Panc1 (cell line): Measurements from ENCODE around the gene ARPC2. TPM values are rescaled to one million over a fixed set of nuclear protein-coding genes. Genes with fewer than 3 reads are reported as not detected.

Experiments
- ATAC-seq: fragments of 200-7000 bp; cut with Tn5 transposase; 2 replicates; pipeline ENCODE4 v1.9.1; 2020; ENCODE audit warnings: mild to moderate bottlenecking, moderate library complexity
- BruUV-seq: library from RNA; stranded (reverse); fragments of 400-500 nt; replicated peaks from 2 replicates; lab custom pipeline; 2021; lab: Mats Ljungman, UMichigan
- CTCF ChIA-PET: fragments of 300-600 bp; sonication (Branson Sonifier 250); formaldehyde crosslinking; loops from one replicate; lab custom pipeline; 2022; ENCODE audit warnings: antibody characterized with exemption; lab: Charles Lee
- POLR2A ChIA-PET: fragments of 300-600 bp; sonication (Branson Sonifier 250); formaldehyde crosslinking; loops from one replicate; lab custom pipeline; 2022; ENCODE audit warnings: antibody characterized with exemption; lab: Charles Lee
- DNase-seq: peaks from one replicate; pipeline ENCODE4 v3.0.0-alpha.2; 2010; ENCODE audit warnings: low read depth, low spot score
- H3K27ac ChIP-seq: 2 replicates; pipeline ENCODE4 v1.5.1; 2011; ENCODE audit warnings: mild to moderate bottlenecking, low read length, inconsistent platforms
- H3K27me3 ChIP-seq: fragments of 200-500 bp; sonication (Bioruptor generic); 2 replicates; pipeline ENCODE4 v1.6.0; 2014; ENCODE audit warnings: low read length, inconsistent platforms; ENCODE audit not compliant: control insufficient read depth, insufficient read depth
- H3K36me3 ChIP-seq: fragments of 200-500 bp; sonication (Bioruptor generic); 2 replicates; pipeline ENCODE4 v1.5.1; 2014; ENCODE audit warnings: inconsistent platforms, mild to moderate bottlenecking, low read length, moderate library complexity; ENCODE audit not compliant: control insufficient read depth, insufficient read depth
- H3K4me1 ChIP-seq: 2 replicates; pipeline ENCODE4 v1.5.1; 2011; ENCODE audit warnings: inconsistent platforms, mild to moderate bottlenecking, low read length, moderate library complexity; ENCODE audit not compliant: control insufficient read depth, insufficient read depth
- H3K4me3 ChIP-seq, 2 experiments: 2 replicates each; pipeline ENCODE4 v1.5.1; 2011 to 2012; ENCODE audit warnings: low read depth in 2 of 2, low read length in 2 of 2, mild to moderate bottlenecking in 2 of 2, inconsistent platforms in 1 of 2, moderate library complexity in 1 of 2
- H3K9me3 ChIP-seq: fragments of 200-500 bp; sonication (Bioruptor generic); 2 replicates; pipeline ENCODE4 v1.5.1; 2014; ENCODE audit warnings: low read depth, mild to moderate bottlenecking, inconsistent platforms, low read length, moderate library complexity; ENCODE audit not compliant: control insufficient read depth, insufficient read depth
- CTCF ChIP-seq: fragments of 450-650 bp; IDR thresholded peaks from 2 replicates; pipeline ENCODE4 v1.5.1; 2017; ENCODE audit warnings: mild to moderate bottlenecking
- POLR2AphosphoS5 ChIP-seq: IDR thresholded peaks from 2 replicates; pipeline ENCODE4 v1.6.1; 2012; ENCODE audit warnings: mild to moderate bottlenecking, low read depth, low read length, moderate library complexity
- REST ChIP-seq, 2 experiments: IDR thresholded peaks; 2 replicates each; pipeline ENCODE4 v1.6.1; 2011 to 2012; ENCODE audit warnings: low read depth in 2 of 2, control low read depth in 1 of 2, low read length in 1 of 2, mild to moderate bottlenecking in 1 of 2, moderate library complexity in 1 of 2; ENCODE audit not compliant: insufficient read depth in 1 of 2
- SIN3A ChIP-seq: IDR thresholded peaks from 2 replicates; pipeline ENCODE4 v1.6.1; 2012; ENCODE audit warnings: low read depth, mild to moderate bottlenecking, low read length, moderate library complexity, borderline replicate concordance; ENCODE audit not compliant: insufficient read depth
- TCF7L2 ChIP-seq: IDR thresholded peaks from 2 replicates; pipeline ENCODE4 v1.6.1; 2011; ENCODE audit warnings: mild to moderate bottlenecking, low read depth, low read length, inconsistent platforms
- in situ Hi-C: cut with HindIII; loops from 2 replicates; pipeline ENCODE4 v1.10.0; 2016; ENCODE audit warnings: low sequenced_read_pairs, low pct_unique_long_range_greater_than_20kb
- intact Hi-C: fragments of 100-400 bp; cut with micrococcal nuclease; formaldehyde crosslinking; loops from one replicate; pipeline ENCODE4 v1.10.0; 2022; ENCODE audit not compliant: unreplicated experiment
- total RNA-seq: library from RNA; stranded (reverse); gene quantifications from one replicate; pipeline ENCODE4 v1.2.1, GENCODE V29; 2021; ENCODE audit not compliant: unreplicated experiment

ARPC2 gene
- total RNA-seq, 1 experiment from 2014 or later = 248 TPM

- no peak overlapping the region for H3K4me3 ChIP-seq
- no peak for TF ChIP-seq REST (IDR thresholded peaks at IDR 0.05; ENCODE audit: insufficient read depth in 1 of 2, low read depth in 2 of 2, low read length in 1 of 2)
- no peak for TF ChIP-seq SIN3A
- no peak for TF ChIP-seq TCF7L2
- no peak for TF ChIP-seq POLR2AphosphoS5
- TF ChIP-seq CTCF = no peak
- no peak overlapping the region for H3K27ac ChIP-seq
- no TSS peak for BruUV-seq
- ChIA-PET CTCF (interaction anchor here (0.7 kb wide), 1 partner anchor 130 kb away, joined by 7 read pairs; no protein-coding TSS in a partner anchor), POLR2A (no interaction called here)
- no peaks in the 10 kb centered on the region for H3K36me3 ChIP-seq
- intact Hi-C loops = loop anchor here (10.0 kb wide), 1 partner anchor 169 kb away; no protein-coding TSS in a partner anchor
- ATAC-seq = no peak
- in situ Hi-C loops = no loop called here
- peaks cover 21% of the 10 kb centered on the region for H3K4me1 ChIP-seq
- H3K9me3 ChIP-seq = no peaks in the 10 kb centered on the region
- H3K27me3 ChIP-seq = no peaks in the 10 kb centered on the region
- no peak for DNase-seq
Measured at GRCh38 chr2:218296200-218296599, 79.2 kb downstream of the ARPC2 start.

GRCh38 chr2:218296847-218297246, 79.9 kb downstream of the ARPC2 start:
- intact Hi-C loops = loop anchor here (10.0 kb wide), 1 partner anchor 168 kb away; no protein-coding TSS in a partner anchor
- H3K4me1 ChIP-seq = peaks cover 16% of the 10 kb centered on the region
- CTCF ChIA-PET = no interaction called here
- H3K27ac ChIP-seq = no peak overlapping the region
- TF ChIP-seq POLR2AphosphoS5 (no peak), SIN3A (no peak), TCF7L2 (no peak), CTCF (no peak), REST (IDR thresholded peaks at IDR 0.05; ENCODE audit: insufficient read depth in 1 of 2, low read depth in 2 of 2, low read length in 1 of 2) (no peak)
- H3K36me3 ChIP-seq = no peaks in the 10 kb centered on the region
- DNase-seq (no peak), ATAC-seq (no peak)
- no peaks in the 10 kb centered on the region for H3K27me3 ChIP-seq
- in situ Hi-C loops = no loop called here
- no peaks in the 10 kb centered on the region for H3K9me3 ChIP-seq
- POLR2A ChIA-PET = no interaction called here
- no TSS peak for BruUV-seq
- H3K4me3 ChIP-seq = no peak overlapping the region
